Testis (tissue), 3 donors: Measurements from ENCODE around the gene TTC8. TPM values are rescaled to one million over a fixed set of nuclear protein-coding genes. Genes with fewer than 3 reads are reported as not detected.

Experiments
- DNase-seq: peaks from one replicate; pipeline ENCODE4 v3.0.0-alpha.2; 2019
- H3K27ac ChIP-seq, 2 donors: fragments of 200-600 bp; sonication (generic); one replicate each; pipeline ENCODE4 v1.5.1; 2019
- H3K27me3 ChIP-seq: fragments of 200-600 bp; sonication (generic); one replicate; pipeline ENCODE4 v1.5.1; 2019
- H3K36me3 ChIP-seq: fragments of 200-600 bp; sonication (generic); one replicate; pipeline ENCODE4 v1.5.1; 2017; ENCODE audit warnings: low read depth; ENCODE audit errors: missing control alignments
- H3K4me1 ChIP-seq: fragments of 200-600 bp; sonication (generic); one replicate; pipeline ENCODE4 v1.5.1; 2019
- H3K4me3 ChIP-seq, 2 donors: fragments of 200-600 bp; sonication (generic); one replicate each; pipeline ENCODE4 v1.5.1; 2017 to 2019
- H3K9me3 ChIP-seq: fragments of 200-600 bp; sonication (generic); one replicate; pipeline ENCODE4 v1.5.1; 2017
- CTCF ChIP-seq, 3 experiments: fragments of 450-650 bp in 2 of 3; fragments of 200-600 bp in 1 of 3; sonication (generic) in 1 of 3; IDR thresholded peaks; one replicate each; pipeline ENCODE4 v1.5.1; 2016 to 2019; ENCODE audit warnings: antibody characterized with exemption in 3 of 3, mild to moderate bottlenecking in 2 of 3, moderate library complexity in 1 of 3
- POLR2A ChIP-seq: fragments of 450-650 bp; IDR thresholded peaks from one replicate; pipeline ENCODE4 v1.6.1; 2017; ENCODE audit warnings: antibody characterized with exemption, mild to moderate bottlenecking, moderate library complexity
- WGBS, 2 donors: methylation state at CpG; one replicate each; pipeline ENCODE4 v1.1.5; 2018; 5-methylcytosine and 5-hydroxymethylcytosine counted together
- intact Hi-C: fragments of 100-400 bp; cut with DNase I; formaldehyde crosslinking; loops from one replicate; pipeline ENCODE4 v1.15.1; 2023; ENCODE audit warnings: low total_unique reads
- polyA plus RNA-seq: library from polyadenylated mRNA; stranded (reverse); fragments of 350-450 nt; fragmentation: Illumina TruSeq; extraction: RNeasy Lipid Tissue Mini Kit (QIAGEN cat#74804); gene quantifications from one replicate; pipeline ENCODE4 v1.2.3, GENCODE V29; 2014; ENCODE audit warnings: low read depth, low replicate concordance; ENCODE audit not compliant: insufficient read depth
- total RNA-seq, 2 donors: library from RNA; depleted of rRNA; stranded (reverse); fragments of >200 nt; gene quantifications; one replicate each; pipeline ENCODE4 v1.2.3, GENCODE V29; 2016

The TTC8 gene
- total and polyA plus RNA-seq, 3 donors from 2014 or later, result 67.5 to 144 (median 139) TPM

- Histone ChIP-seq H3K27me3 (no peaks in the 10 kb centered on the region), H3K4me1 (no peaks in the 10 kb centered on the region), H3K36me3 (no peaks in the 10 kb centered on the region), H3K27ac (peak overlapping the region; percentile 32 to 36), H3K9me3 (no peaks in the 10 kb centered on the region), H3K4me3 (no peak overlapping the region)
- WGBS, 2 donors, result 80 to 84% methylated on average over 2 of the region's 2 CpGs
- no peak for DNase-seq
- intact Hi-C loops, result no loop called here
- TF ChIP-seq CTCF (IDR thresholded peaks at IDR 0.05) (no peak), POLR2A (no peak)
Measured at GRCh38 chr14:88844980-88845491, 20.6 kb downstream of the TTC8 start.

DNA sequence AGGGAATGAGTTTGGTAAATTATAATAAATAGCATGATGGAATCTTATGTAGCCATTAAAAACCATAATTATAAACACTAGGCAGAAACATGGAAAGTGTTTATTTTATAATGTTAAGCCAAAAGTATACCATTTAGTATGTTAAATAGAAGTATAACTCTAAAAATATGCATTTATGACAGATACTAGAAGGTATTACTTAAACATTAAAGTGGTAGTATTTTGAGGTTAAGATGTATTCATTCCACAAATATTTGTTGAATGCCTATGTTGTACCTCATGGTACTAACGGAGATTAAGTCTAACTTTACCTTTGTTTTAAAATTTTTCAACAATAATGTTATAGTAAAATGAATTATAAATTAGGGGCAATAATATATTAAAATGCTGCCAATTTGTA lies 24.1 kb downstream of the TTC8 start:
- DNase-seq, result no peak
- no peak overlapping the region for H3K4me3 ChIP-seq
- intact Hi-C loops, result no loop called here
- WGBS, 2 donors, result 88 to 96% methylated on average over 1 of the region's 1 CpG
- no peaks in the 10 kb centered on the region for H3K36me3 ChIP-seq
- no peaks in the 10 kb centered on the region for H3K27me3 ChIP-seq
- H3K9me3 ChIP-seq, result no peaks in the 10 kb centered on the region
- H3K4me1 ChIP-seq, result no peaks in the 10 kb centered on the region
- no peak overlapping the region for H3K27ac ChIP-seq
- TF ChIP-seq CTCF (IDR thresholded peaks at IDR 0.05) (no peak), POLR2A (no peak)

GRCh38 chr14:88849716-88850115 lies 25.3 kb downstream of the TTC8 start:
- Histone ChIP-seq H3K4me1 (no peaks in the 10 kb centered on the region), H3K27me3 (no peaks in the 10 kb centered on the region), H3K27ac (no peak overlapping the region), H3K36me3 (no peaks in the 10 kb centered on the region), H3K9me3 (no peaks in the 10 kb centered on the region), H3K4me3 (no peak overlapping the region)
- DNase-seq, result no peak
- 59 to 74% methylated on average over 2 of the region's 2 CpGs for WGBS, 2 donors
- intact Hi-C loops, result no loop called here
- TF ChIP-seq POLR2A (no peak), CTCF (IDR thresholded peaks at IDR 0.05) (no peak)

- no peaks in the 10 kb centered on the region for H3K9me3 ChIP-seq
- H3K4me1 ChIP-seq, result no peaks in the 10 kb centered on the region
- no peak for TF ChIP-seq CTCF (IDR thresholded peaks at IDR 0.05)
- no peak for TF ChIP-seq POLR2A
- intact Hi-C loops, result no loop called here
- 77 to 85% methylated on average over 1 of the region's 1 CpG for WGBS, 2 donors
- no peaks in the 10 kb centered on the region for H3K27me3 ChIP-seq
- H3K36me3 ChIP-seq, result no peaks in the 10 kb centered on the region
- H3K4me3 ChIP-seq, result no peak overlapping the region
- H3K27ac ChIP-seq, result no peak overlapping the region
- DNase-seq, result no peak
Measured at GRCh38 chr14:88851587-88851986, 27.1 kb downstream of the TTC8 start.

- 67 to 80% methylated on average over 1 of the region's 1 CpG for WGBS, 2 donors
- no peak overlapping the region for H3K27ac ChIP-seq
Measured at GRCh38 chr14:88852632-88853031, 28.2 kb downstream of the TTC8 start.

More at GRCh38 chr14:88852632-88853031, 28.2 kb downstream of the TTC8 start:
- no peaks in the 10 kb centered on the region for H3K36me3 ChIP-seq
- DNase-seq, result no peak
- H3K27me3 ChIP-seq, result no peaks in the 10 kb centered on the region
- no peaks in the 10 kb centered on the region for H3K4me1 ChIP-seq
- no peak for TF ChIP-seq POLR2A
- TF ChIP-seq CTCF (IDR thresholded peaks at IDR 0.05), result no peak
- intact Hi-C loops, result no loop called here
- H3K9me3 ChIP-seq, result no peaks in the 10 kb centered on the region
- no peak overlapping the region for H3K4me3 ChIP-seq
